ENCODE measurements around the gene MXRA8. TPM values are rescaled to one million over a fixed set of nuclear protein-coding genes. Genes with fewer than 3 reads are reported as not detected.
A peak's percentile ranks its signal among the peaks of the same experiment; 100 is the strongest.

Gene MXRA8
- total RNA-seq, 4 donors from 2014 or later, result 57.1 to 143 (median 106) TPM

GRCh38 chr1:1328254-1328653 is 30.1 kb downstream of the MXRA8 start:
- Histone ChIP-seq H3K36me3 (peaks cover 6 to 12% of the 10 kb centered on the region in 2 donors), H3K27ac (no peak overlapping the region), H3K4me1 (peaks cover 12 to 28% of the 10 kb centered on the region in 2 donors), H3K9me3 (no peaks in the 10 kb centered on the region), H3K4me3 (replicated peaks in 1 of 3) (no peak overlapping the region), H3K27me3 (no peaks in the 10 kb centered on the region)
- TF ChIP-seq POLR2A (IDR thresholded peaks at IDR 0.05), result no peak
- TF ChIP-seq, protein P1, sequence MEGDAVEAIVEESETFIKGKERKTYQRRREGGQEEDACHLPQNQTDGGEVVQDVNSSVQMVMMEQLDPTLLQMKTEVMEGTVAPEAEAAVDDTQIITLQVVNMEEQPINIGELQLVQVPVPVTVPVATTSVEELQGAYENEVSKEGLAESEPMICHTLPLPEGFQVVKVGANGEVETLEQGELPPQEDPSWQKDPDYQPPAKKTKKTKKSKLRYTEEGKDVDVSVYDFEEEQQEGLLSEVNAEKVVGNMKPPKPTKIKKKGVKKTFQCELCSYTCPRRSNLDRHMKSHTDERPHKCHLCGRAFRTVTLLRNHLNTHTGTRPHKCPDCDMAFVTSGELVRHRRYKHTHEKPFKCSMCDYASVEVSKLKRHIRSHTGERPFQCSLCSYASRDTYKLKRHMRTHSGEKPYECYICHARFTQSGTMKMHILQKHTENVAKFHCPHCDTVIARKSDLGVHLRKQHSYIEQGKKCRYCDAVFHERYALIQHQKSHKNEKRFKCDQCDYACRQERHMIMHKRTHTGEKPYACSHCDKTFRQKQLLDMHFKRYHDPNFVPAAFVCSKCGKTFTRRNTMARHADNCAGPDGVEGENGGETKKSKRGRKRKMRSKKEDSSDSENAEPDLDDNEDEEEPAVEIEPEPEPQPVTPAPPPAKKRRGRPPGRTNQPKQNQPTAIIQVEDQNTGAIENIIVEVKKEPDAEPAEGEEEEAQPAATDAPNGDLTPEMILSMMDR (IDR thresholded peaks at IDR 0.05), result no peak
- WGBS, 2 donors, result 89% methylated on average over 9 of the region's 15 CpGs; no CpG with 5 or more reads in 1 of the 2 donors
- no peak for DNase-seq
- intact Hi-C loops (cut with DNase I), result loop anchor here (10.0 kb wide), 1 partner anchor 53 kb away; the partner anchor contains the start of gene UBE2J2

DNA sequence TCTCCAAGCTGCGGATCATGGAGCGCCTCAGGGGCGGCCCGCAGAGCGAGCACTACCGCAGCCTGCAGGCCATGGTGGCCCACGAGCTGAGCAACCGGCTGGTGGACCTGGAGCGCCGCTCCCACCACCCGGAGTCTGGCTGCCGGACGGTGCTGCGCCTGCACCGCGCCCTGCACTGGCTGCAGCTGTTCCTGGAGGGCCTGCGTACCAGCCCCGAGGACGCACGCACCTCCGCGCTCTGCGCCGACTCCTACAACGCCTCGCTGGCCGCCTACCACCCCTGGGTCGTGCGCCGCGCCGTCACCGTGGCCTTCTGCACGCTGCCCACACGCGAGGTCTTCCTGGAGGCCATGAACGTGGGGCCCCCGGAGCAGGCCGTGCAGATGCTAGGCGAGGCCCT is 31.1 kb downstream of the MXRA8 start:
- H3K4me3 ChIP-seq (replicated peaks in 1 of 3), result no peak overlapping the region
- peaks cover 12 to 36% of the 10 kb centered on the region in 2 donors for H3K4me1 ChIP-seq
- H3K9me3 ChIP-seq, result no peaks in the 10 kb centered on the region
- no peaks in the 10 kb centered on the region for H3K27me3 ChIP-seq
- 90 to 98% methylated on average over 18 to 20 of the region's 40 CpGs for WGBS, 2 donors
- peaks cover 6 to 12% of the 10 kb centered on the region in 2 donors for H3K36me3 ChIP-seq
- intact Hi-C loops (cut with DNase I), result loop anchor here (2.0 to 10.0 kb wide), 2 partner anchors 20 to 52 kb away; partner anchors contain the start of gene UBE2J2
- no peak for TF ChIP-seq POLR2A (IDR thresholded peaks at IDR 0.05)
- TF ChIP-seq, protein P1 (IDR thresholded peaks at IDR 0.05), result no peak
- DNase-seq, result no peak
- no peak overlapping the region for H3K27ac ChIP-seq

DNA sequence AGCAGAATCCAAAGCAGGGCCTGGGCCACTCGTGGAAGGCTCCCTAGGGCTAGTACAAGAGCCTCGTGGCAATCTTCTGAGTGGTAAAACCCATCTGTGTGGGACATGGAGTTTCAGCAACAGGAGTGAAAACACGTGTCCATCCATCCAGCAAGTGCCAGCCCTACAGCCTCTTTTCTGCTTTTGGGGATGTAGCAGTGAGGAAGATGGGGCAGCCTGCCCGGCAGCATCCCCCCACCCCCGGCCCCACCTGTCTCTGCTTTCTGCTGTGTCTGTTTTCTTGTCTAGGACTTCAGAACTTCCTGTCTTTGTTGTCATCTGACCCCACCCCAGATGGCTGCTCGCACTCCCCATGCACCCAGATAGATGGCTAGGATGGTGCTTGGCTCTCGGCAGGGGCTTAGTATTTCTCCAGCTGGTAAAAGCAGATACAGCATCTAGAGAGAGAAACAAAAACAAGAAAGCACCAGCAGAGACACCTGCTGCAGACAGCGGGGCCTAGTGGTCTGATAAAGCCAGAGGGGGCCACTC is 32.2 kb downstream of the MXRA8 start:
- TF ChIP-seq, protein P1 (IDR thresholded peaks at IDR 0.05), result no peak
- no peak for TF ChIP-seq POLR2A (IDR thresholded peaks at IDR 0.05)
- Histone ChIP-seq H3K4me3 (replicated peaks in 1 of 3) (peak overlapping the region in 1 of 3 donors; percentile 98), H3K27me3 (no peaks in the 10 kb centered on the region), H3K4me1 (peaks cover 12 to 41% of the 10 kb centered on the region in 2 donors), H3K9me3 (no peaks in the 10 kb centered on the region), H3K36me3 (peaks cover 6 to 12% of the 10 kb centered on the region in 2 donors), H3K27ac (peak overlapping the region in 1 of 3 donors; percentile 76)
- intact Hi-C loops (cut with DNase I), result loop anchor here (2.0 to 10.0 kb wide), 2 partner anchors 21 to 51 kb away; partner anchors contain the start of gene UBE2J2
- WGBS, 2 donors, result 56 to 67% methylated on average over 8 of the region's 8 CpGs
- no peak for DNase-seq

DNA sequence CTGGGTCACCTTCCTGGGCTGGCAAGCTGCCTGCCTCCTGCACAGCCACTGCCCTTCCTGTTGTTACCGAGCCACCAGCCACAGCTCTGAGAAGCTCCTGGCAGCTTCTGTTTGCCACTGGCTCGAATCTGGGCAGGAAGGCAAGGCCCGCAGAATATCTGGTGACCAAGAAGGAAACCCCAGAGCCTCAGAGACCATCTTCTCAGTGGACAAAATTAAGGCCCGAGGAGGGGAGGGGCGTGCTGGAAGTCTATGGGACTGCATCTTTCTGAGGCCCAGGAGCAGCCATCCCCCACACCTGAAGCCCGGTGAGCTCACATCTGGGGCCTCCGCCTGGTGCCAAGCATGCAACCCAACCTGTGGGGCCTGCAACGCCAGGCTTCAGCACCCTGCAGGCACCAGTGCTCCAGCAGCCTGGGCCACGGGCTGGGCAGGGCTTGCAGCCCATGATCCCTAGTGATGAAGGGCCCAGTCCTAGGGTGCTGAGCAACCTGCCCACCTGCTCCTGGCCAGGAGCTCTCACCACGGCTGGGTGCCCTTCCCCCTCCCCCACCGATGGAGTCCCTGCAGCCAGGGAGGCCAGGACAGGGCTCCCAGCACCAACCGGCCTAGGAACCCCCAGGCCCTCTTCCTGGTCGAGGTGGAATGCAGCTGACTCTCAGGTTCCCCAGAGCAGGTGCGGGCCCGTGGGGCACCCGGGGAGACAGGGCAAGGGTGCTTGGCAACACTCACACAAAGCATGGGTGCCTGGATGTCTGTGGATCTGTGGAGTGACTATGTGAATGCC is 32.9 kb downstream of the MXRA8 start:
- H3K27ac ChIP-seq, result peak overlapping the region; percentile 73 to 79 (median 76)
- peak; percentile 55 to 60 for DNase-seq
- TF ChIP-seq, protein P1 (IDR thresholded peaks at IDR 0.05), result no peak
- no peak for TF ChIP-seq POLR2A (IDR thresholded peaks at IDR 0.05)
- 28 to 46% methylated on average over 8 to 11 of the region's 16 CpGs for WGBS, 2 donors
- H3K9me3 ChIP-seq, result no peaks in the 10 kb centered on the region
- H3K27me3 ChIP-seq, result no peaks in the 10 kb centered on the region
- H3K36me3 ChIP-seq, result peaks cover 6 to 12% of the 10 kb centered on the region in 2 donors
- intact Hi-C loops (cut with DNase I), result loop anchor here (2.0 to 10.0 kb wide), 2 partner anchors 21 to 51 kb away; partner anchors contain the start of gene UBE2J2
- peaks cover 12 to 36% of the 10 kb centered on the region in 2 donors for H3K4me1 ChIP-seq
- peak overlapping the region; percentile 4 to 98 (median 69) for H3K4me3 ChIP-seq (replicated peaks in 1 of 3)

Data from thyroid gland (tissue), 4 donors.